ENCODE data around the gene MEG3.

MEG3 gene

DNA sequence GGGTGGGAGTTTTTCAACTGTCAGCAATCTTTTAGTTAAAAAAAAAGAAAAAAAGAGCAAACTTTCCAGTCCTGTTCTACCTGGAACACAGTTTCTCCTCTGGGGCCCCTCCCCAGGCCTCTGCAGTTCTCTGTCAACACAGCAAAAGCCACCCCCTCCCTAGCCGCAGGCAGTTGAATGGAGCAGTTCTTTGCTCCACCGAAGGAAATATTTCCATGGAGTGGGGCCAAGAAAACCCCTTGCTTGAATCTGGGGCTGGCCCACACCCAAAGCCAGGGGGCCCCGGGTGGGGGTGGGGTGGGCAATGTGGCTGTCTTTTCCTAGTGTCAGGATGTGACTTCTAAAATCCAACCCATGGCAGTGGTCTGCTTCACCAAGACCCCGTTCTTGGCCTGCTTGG, 5.0 kb upstream of the MEG3 start:
- no peak for DNase-seq
- no peaks in the 10 kb centered on the region for H3K79me1 ChIP-seq (ENCODE audit: low read length)
- H3K36me3 ChIP-seq (ENCODE audit: control insufficient read depth, insufficient read depth, low read length), result no peaks in the 10 kb centered on the region
- H3K27ac ChIP-seq (ENCODE audit: low read depth, low read length), result no peak overlapping the region
- H3K4me2 ChIP-seq (ENCODE audit: low read length), result no peak overlapping the region
- H4K8ac ChIP-seq (ENCODE audit: low read depth, low read length), result no peak overlapping the region
- no CpG with 5 or more reads among the region's 4 CpGs for WGBS (ENCODE audit: extremely low coverage, insufficient coverage, low lambda C conversion rate)
- no peak overlapping the region for H3K56ac ChIP-seq (ENCODE audit: low read length)
- no peaks in the 10 kb centered on the region for H3K27me3 ChIP-seq (ENCODE audit: insufficient read depth, low read length, poor library complexity)
- no peak overlapping the region for H3K23ac ChIP-seq (ENCODE audit: low read length)
- H3K4me3 ChIP-seq (ENCODE audit: low read length), result no peak overlapping the region
- no peak overlapping the region for H2BK5ac ChIP-seq (ENCODE audit: low read length)
- no peak overlapping the region for H2AK5ac ChIP-seq (ENCODE audit: low read length)
- no peak overlapping the region for H2BK15ac ChIP-seq (replicated peaks; ENCODE audit: low read depth)
- H3K79me2 ChIP-seq (ENCODE audit: control insufficient read depth, insufficient read depth, low read length), result no peaks in the 10 kb centered on the region
- no peak overlapping the region for H4K5ac ChIP-seq (ENCODE audit: low read length)
- H2BK120ac ChIP-seq (ENCODE audit: low read depth, low read length), result no peak overlapping the region
- no peak overlapping the region for H3K4ac ChIP-seq (ENCODE audit: low read depth, low read length)
- no peak overlapping the region for H3K18ac ChIP-seq (ENCODE audit: low read length)
- no peaks in the 10 kb centered on the region for H3K4me1 ChIP-seq (ENCODE audit: control insufficient read depth, low read depth, low read length)
- no peak overlapping the region for H3K9ac ChIP-seq (ENCODE audit: low read length)

DNA sequence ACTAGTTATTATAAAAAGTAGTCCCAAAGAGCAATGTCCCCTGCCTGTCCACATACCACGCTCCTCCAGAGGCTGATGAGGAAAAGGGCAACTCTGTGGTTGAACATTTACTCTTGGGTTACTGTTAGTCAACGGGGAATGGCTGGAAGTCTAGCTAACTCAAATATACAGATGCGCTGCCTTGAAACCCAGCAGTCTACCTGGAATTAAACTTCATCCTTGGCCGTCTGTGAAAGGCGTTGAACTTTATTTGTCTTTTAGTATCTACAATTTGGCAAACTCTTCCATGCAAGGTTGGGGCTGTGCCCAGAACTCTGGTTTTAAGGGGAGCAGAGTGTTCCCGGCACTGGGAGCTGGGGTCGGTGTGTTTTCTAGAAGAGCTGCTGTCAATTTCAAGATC, 3.9 kb upstream of the MEG3 start:
- H3K23ac ChIP-seq (ENCODE audit: low read length), result no peak overlapping the region
- H3K4me2 ChIP-seq (ENCODE audit: low read length), result no peak overlapping the region
- no peak overlapping the region for H3K4ac ChIP-seq (ENCODE audit: low read depth, low read length)
- H3K9ac ChIP-seq (ENCODE audit: low read length), result no peak overlapping the region
- no peaks in the 10 kb centered on the region for H3K79me2 ChIP-seq (ENCODE audit: control insufficient read depth, insufficient read depth, low read length)
- H4K8ac ChIP-seq (ENCODE audit: low read depth, low read length), result no peak overlapping the region
- H2BK5ac ChIP-seq (ENCODE audit: low read length), result no peak overlapping the region
- H3K27ac ChIP-seq (ENCODE audit: low read depth, low read length), result no peak overlapping the region
- H3K79me1 ChIP-seq (ENCODE audit: low read length), result no peaks in the 10 kb centered on the region
- DNase-seq, result no peak
- H2AK5ac ChIP-seq (ENCODE audit: low read length), result no peak overlapping the region
- no peaks in the 10 kb centered on the region for H3K4me1 ChIP-seq (ENCODE audit: control insufficient read depth, low read depth, low read length)
- no peak overlapping the region for H2BK15ac ChIP-seq (replicated peaks; ENCODE audit: low read depth)
- no peaks in the 10 kb centered on the region for H3K27me3 ChIP-seq (ENCODE audit: insufficient read depth, low read length, poor library complexity)
- WGBS (ENCODE audit: extremely low coverage, insufficient coverage, low lambda C conversion rate), result no CpG with 5 or more reads among the region's 7 CpGs
- no peak overlapping the region for H4K5ac ChIP-seq (ENCODE audit: low read length)
- H3K18ac ChIP-seq (ENCODE audit: low read length), result no peak overlapping the region
- no peaks in the 10 kb centered on the region for H3K36me3 ChIP-seq (ENCODE audit: control insufficient read depth, insufficient read depth, low read length)
- H3K4me3 ChIP-seq (ENCODE audit: low read length), result no peak overlapping the region
- H2BK120ac ChIP-seq (ENCODE audit: low read depth, low read length), result no peak overlapping the region
- H3K56ac ChIP-seq (ENCODE audit: low read length), result no peak overlapping the region

DNA sequence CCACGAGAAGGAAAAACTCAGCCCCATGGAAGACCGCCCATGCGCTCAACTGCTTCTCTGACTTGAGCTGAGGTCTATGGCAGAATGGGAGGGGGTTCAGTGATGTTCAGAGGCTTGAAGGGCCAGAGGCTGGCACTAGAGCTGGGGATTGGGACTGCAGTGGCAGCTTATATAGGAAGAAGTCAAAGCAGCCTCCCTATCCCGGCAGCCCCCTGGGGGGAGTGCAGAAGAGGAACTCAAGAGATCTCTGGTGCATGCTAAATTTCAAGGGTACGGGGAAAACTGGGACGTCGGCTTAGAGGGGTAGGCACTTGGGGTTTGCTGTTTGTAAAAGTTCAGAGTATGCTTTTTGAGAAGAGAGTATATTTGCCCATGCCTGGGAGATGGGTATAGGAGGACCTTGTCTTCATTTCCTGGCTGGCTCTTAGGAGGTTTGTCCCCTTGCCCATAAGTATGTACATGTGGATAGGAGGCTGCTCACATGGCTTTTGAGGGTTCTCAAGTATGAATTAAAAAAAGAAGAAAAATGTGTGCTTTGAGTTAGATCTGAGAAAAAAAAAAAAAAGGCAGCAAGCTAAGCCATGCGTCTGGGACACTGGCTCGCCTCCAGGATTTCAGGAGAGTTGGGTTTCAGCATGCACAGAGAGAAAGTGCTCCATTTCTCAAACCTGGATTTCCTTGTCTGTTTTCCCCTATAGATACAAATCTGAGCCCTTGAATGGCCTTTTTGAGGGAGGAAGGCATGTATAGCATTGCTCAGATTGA, 3.2 kb upstream of the MEG3 start:
- no peak overlapping the region for H3K4me2 ChIP-seq (ENCODE audit: low read length)
- H3K27ac ChIP-seq (ENCODE audit: low read depth, low read length), result no peak overlapping the region
- no peak overlapping the region for H3K4me3 ChIP-seq (ENCODE audit: low read length)
- H3K4me1 ChIP-seq (ENCODE audit: control insufficient read depth, low read depth, low read length), result no peaks in the 10 kb centered on the region
- H3K27me3 ChIP-seq (ENCODE audit: insufficient read depth, low read length, poor library complexity), result no peaks in the 10 kb centered on the region
- no peak overlapping the region for H2AK5ac ChIP-seq (ENCODE audit: low read length)
- no peak for DNase-seq
- no peak overlapping the region for H3K9ac ChIP-seq (ENCODE audit: low read length)
- H4K8ac ChIP-seq (ENCODE audit: low read depth, low read length), result no peak overlapping the region
- H2BK15ac ChIP-seq (replicated peaks; ENCODE audit: low read depth), result no peak overlapping the region
- no peak overlapping the region for H2BK5ac ChIP-seq (ENCODE audit: low read length)
- H3K56ac ChIP-seq (ENCODE audit: low read length), result no peak overlapping the region
- no peak overlapping the region for H3K18ac ChIP-seq (ENCODE audit: low read length)
- H3K36me3 ChIP-seq (ENCODE audit: control insufficient read depth, insufficient read depth, low read length), result no peaks in the 10 kb centered on the region
- WGBS (ENCODE audit: extremely low coverage, insufficient coverage, low lambda C conversion rate), result no CpG with 5 or more reads among the region's 9 CpGs
- H3K4ac ChIP-seq (ENCODE audit: low read depth, low read length), result no peak overlapping the region
- H3K23ac ChIP-seq (ENCODE audit: low read length), result no peak overlapping the region
- no peak overlapping the region for H4K5ac ChIP-seq (ENCODE audit: low read length)
- H2BK120ac ChIP-seq (ENCODE audit: low read depth, low read length), result no peak overlapping the region
- H3K79me2 ChIP-seq (ENCODE audit: control insufficient read depth, insufficient read depth, low read length), result no peaks in the 10 kb centered on the region
- H3K79me1 ChIP-seq (ENCODE audit: low read length), result no peaks in the 10 kb centered on the region

DNA sequence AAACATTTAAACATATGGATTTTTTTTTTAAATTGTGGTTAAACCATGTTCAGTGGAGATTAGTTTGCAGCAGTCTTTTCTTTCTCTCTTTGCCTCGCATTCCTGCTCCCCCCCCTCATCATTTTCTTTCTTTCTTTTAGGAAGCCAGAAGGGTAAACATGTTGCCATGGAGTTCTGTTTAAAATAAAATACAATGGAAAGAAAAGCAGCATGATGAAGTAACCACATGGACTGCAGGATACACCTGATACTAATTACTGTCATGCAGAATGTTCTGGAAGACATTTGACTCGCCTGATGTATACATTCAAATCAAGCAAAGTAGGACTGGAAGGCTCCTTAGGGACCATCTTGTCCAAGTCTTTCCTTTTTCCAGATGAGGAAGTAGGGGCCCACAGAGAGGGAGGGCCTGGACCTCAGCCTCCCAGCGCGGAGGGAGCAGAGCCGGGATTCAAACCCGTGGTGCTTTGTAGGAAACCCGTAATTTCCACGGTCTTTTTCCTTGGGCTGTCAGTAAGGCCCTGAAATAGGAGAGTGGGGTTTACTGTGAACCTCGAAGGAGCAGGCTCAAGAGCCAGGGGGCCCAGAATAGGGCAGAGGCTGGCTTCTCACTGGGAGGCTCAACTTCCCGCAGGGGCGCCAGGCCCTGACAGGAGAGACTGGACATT, 2.4 kb upstream of the MEG3 start:
- no peak overlapping the region for H2BK5ac ChIP-seq (ENCODE audit: low read length)
- no peaks in the 10 kb centered on the region for H3K79me1 ChIP-seq (ENCODE audit: low read length)
- H3K79me2 ChIP-seq (ENCODE audit: control insufficient read depth, insufficient read depth, low read length), result no peaks in the 10 kb centered on the region
- DNase-seq, result no peak
- no peak overlapping the region for H2BK120ac ChIP-seq (ENCODE audit: low read depth, low read length)
- H4K5ac ChIP-seq (ENCODE audit: low read length), result no peak overlapping the region
- no peak overlapping the region for H3K56ac ChIP-seq (ENCODE audit: low read length)
- H4K8ac ChIP-seq (ENCODE audit: low read depth, low read length), result no peak overlapping the region
- H3K27ac ChIP-seq (ENCODE audit: low read depth, low read length), result no peak overlapping the region
- H3K4me3 ChIP-seq (ENCODE audit: low read length), result no peak overlapping the region
- H2BK15ac ChIP-seq (replicated peaks; ENCODE audit: low read depth), result no peak overlapping the region
- no peak overlapping the region for H3K4ac ChIP-seq (ENCODE audit: low read depth, low read length)
- no CpG with 5 or more reads among the region's 11 CpGs for WGBS (ENCODE audit: extremely low coverage, insufficient coverage, low lambda C conversion rate)
- no peak overlapping the region for H2AK5ac ChIP-seq (ENCODE audit: low read length)
- H3K23ac ChIP-seq (ENCODE audit: low read length), result no peak overlapping the region
- no peak overlapping the region for H3K18ac ChIP-seq (ENCODE audit: low read length)
- no peak overlapping the region for H3K9ac ChIP-seq (ENCODE audit: low read length)
- H3K4me1 ChIP-seq (ENCODE audit: control insufficient read depth, low read depth, low read length), result no peaks in the 10 kb centered on the region
- H3K4me2 ChIP-seq (ENCODE audit: low read length), result no peak overlapping the region
- no peaks in the 10 kb centered on the region for H3K27me3 ChIP-seq (ENCODE audit: insufficient read depth, low read length, poor library complexity)
- H3K36me3 ChIP-seq (ENCODE audit: control insufficient read depth, insufficient read depth, low read length), result no peaks in the 10 kb centered on the region

DNA sequence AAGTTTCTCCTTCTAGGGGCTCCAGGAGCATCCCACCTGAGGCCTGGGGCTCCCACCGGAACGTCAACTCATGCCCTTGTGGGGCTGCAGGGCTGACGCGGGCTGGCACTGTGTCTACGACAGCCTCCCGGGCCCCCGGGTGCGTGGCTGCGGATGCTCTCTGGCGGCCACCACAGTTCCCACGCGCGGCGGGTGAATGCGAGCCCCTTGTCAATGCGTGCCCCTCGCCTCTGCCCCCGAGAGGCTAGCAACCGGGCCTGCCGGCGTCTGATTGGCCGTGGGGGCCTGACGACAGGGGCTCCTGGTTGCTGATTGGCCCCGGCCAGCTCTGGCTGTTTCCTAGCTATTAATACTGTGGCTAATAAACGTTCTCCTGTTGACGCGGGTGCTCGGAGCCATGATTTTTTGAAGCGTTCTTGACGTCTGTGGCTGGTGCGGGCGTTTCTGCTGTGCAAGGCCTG, 1.8 kb upstream of the MEG3 start:
- no peaks in the 10 kb centered on the region for H3K36me3 ChIP-seq (ENCODE audit: control insufficient read depth, insufficient read depth, low read length)
- no peak overlapping the region for H3K4me3 ChIP-seq (ENCODE audit: low read length)
- no peak overlapping the region for H2BK5ac ChIP-seq (ENCODE audit: low read length)
- H3K79me2 ChIP-seq (ENCODE audit: control insufficient read depth, insufficient read depth, low read length), result no peaks in the 10 kb centered on the region
- H3K27ac ChIP-seq (ENCODE audit: low read depth, low read length), result no peak overlapping the region
- no peak overlapping the region for H3K18ac ChIP-seq (ENCODE audit: low read length)
- H3K4me1 ChIP-seq (ENCODE audit: control insufficient read depth, low read depth, low read length), result no peaks in the 10 kb centered on the region
- no peak overlapping the region for H2BK120ac ChIP-seq (ENCODE audit: low read depth, low read length)
- no peak overlapping the region for H3K9ac ChIP-seq (ENCODE audit: low read length)
- no peak overlapping the region for H4K8ac ChIP-seq (ENCODE audit: low read depth, low read length)
- H2AK5ac ChIP-seq (ENCODE audit: low read length), result no peak overlapping the region
- no peaks in the 10 kb centered on the region for H3K79me1 ChIP-seq (ENCODE audit: low read length)
- H3K56ac ChIP-seq (ENCODE audit: low read length), result no peak overlapping the region
- H2BK15ac ChIP-seq (replicated peaks; ENCODE audit: low read depth), result no peak overlapping the region
- peak; percentile 40 for DNase-seq
- no peak overlapping the region for H3K4me2 ChIP-seq (ENCODE audit: low read length)
- no peak overlapping the region for H4K5ac ChIP-seq (ENCODE audit: low read length)
- H3K27me3 ChIP-seq (ENCODE audit: insufficient read depth, low read length, poor library complexity), result no peaks in the 10 kb centered on the region
- WGBS (ENCODE audit: extremely low coverage, insufficient coverage, low lambda C conversion rate), result no CpG with 5 or more reads among the region's 32 CpGs
- no peak overlapping the region for H3K23ac ChIP-seq (ENCODE audit: low read length)
- no peak overlapping the region for H3K4ac ChIP-seq (ENCODE audit: low read depth, low read length)

All from mesendoderm (in vitro differentiated cells).